ENCODE results near the gene SF3A2.

SF3A2 gene

DNA sequence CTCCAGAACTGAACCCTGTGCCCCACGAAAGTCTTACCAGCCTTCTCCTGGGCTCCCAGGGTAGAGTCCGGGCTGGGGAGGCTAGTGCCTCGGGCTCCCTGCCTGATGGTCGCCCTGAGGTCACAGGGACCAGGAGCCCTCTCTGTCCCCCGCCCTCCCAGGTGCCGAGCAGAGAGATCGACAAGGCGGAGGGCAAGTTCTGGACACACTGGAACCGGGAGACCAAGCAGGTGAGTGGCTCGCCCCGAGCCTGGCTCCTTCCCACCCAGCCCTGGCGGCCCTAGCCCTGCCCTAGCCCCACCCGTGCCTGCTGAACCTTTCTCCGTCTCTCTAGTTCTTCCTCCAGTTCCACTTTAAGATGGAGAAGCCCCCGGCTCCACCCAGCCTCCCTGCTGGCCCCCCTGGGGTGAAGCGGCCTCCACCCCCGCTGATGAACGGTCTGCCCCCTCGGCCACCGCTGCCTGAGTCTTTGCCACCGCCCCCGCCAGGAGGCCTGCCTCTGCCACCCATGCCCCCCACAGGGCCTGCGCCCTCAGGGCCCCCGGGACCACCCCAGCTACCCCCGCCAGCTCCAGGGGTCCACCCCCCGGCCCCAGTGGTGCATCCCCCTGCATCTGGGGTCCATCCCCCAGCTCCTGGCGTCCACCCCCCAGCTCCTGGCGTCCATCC, 10.9 kb downstream of the SF3A2 start:
- TF ChIP-seq, protein P1, sequence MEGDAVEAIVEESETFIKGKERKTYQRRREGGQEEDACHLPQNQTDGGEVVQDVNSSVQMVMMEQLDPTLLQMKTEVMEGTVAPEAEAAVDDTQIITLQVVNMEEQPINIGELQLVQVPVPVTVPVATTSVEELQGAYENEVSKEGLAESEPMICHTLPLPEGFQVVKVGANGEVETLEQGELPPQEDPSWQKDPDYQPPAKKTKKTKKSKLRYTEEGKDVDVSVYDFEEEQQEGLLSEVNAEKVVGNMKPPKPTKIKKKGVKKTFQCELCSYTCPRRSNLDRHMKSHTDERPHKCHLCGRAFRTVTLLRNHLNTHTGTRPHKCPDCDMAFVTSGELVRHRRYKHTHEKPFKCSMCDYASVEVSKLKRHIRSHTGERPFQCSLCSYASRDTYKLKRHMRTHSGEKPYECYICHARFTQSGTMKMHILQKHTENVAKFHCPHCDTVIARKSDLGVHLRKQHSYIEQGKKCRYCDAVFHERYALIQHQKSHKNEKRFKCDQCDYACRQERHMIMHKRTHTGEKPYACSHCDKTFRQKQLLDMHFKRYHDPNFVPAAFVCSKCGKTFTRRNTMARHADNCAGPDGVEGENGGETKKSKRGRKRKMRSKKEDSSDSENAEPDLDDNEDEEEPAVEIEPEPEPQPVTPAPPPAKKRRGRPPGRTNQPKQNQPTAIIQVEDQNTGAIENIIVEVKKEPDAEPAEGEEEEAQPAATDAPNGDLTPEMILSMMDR (IDR thresholded peaks at IDR 0.05; ENCODE audit: low read depth, low read length), result no peak
- in situ Hi-C loops (cut with HindIII; ENCODE audit: low sequenced_read_pairs), result no loop called here
- no peak for DNase-seq (ENCODE audit: low read depth, low spot score)
- no peak overlapping the region for H3K4me3 ChIP-seq (ENCODE audit: low read depth, low read length)

DNA sequence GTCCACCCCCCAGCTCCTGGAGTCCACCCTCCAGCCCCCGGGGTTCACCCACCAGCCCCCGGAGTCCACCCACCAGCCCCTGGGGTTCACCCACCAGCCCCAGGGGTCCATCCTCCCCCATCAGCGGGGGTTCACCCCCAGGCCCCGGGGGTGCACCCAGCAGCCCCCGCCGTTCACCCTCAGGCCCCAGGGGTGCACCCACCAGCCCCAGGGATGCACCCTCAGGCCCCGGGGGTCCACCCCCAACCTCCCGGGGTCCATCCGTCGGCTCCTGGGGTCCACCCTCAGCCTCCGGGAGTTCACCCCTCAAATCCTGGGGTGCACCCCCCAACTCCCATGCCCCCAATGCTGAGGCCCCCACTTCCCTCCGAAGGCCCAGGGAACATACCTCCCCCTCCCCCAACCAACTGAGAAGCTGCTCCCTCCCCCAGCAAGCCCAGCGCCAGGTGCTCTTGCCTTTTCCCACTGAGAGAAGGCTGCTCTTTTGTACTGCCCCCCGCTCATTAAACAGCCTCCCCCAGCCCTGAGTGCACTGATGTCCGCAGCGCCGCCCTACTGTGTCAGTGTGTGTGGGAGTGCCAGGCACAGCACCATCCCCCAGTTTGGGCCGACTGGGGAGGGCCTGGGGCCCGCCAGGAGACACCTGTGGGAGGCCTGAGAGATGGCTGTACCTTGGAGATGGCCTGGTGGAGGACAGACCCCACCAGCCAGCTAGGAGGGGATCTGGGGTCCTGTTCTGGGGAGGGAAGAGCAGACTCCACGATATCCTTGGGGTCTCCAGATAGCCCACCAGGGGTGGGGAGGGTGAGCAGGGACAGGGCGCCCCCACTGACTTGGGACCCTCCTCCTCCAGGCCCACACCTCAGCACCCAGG, 11.7 kb downstream of the SF3A2 start:
- DNase-seq (ENCODE audit: low read depth, low spot score), result no peak
- TF ChIP-seq, protein P1 (IDR thresholded peaks at IDR 0.05; ENCODE audit: low read depth, low read length), result no peak
- in situ Hi-C loops (cut with HindIII; ENCODE audit: low sequenced_read_pairs), result no loop called here
- no peak overlapping the region for H3K4me3 ChIP-seq (ENCODE audit: low read depth, low read length)

DNA sequence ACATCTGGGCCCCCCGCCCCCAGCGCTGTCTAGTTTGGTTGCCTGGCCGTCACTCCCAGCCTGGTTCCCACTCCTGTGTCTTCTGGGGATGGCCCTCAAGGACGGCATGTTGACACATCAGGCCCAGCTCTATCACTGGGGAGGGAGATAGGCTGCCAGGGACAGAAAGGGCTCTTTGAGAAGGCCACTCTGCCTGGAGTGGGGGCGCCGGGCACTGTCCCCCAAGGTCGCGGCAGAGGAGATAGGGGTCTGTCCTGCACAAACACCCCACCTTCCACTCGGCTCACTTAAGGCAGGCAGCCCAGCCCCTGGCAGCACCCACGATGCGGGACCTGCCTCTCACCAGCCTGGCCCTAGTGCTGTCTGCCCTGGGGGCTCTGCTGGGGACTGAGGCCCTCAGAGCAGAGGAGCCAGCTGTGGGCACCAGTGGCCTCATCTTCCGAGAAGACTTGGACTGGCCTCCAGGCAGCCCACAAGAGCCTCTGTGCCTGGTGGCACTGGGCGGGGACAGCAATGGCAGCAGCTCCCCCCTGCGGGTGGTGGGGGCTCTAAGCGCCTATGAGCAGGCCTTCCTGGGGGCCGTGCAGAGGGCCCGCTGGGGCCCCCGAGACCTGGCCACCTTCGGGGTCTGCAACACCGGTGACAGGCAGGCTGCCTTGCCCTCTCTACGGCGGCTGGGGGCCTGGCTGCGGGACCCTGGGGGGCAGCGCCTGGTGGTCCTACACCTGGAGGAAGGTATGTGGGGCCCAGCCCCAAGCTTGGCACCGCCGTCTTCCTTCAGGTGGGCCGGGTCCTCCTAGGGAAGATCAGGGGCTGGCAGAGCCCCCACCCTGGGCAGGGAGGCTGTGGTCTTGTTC, 12.6 kb downstream of the SF3A2 start, which contains the start of gene AMH:
Gene AMH (plus strand): TSS at position 314 of the 857 bp plus-strand sequence. CDS start 10 bp downstream, at position 324.
- no peak for DNase-seq (ENCODE audit: low read depth, low spot score)
- in situ Hi-C loops (cut with HindIII; ENCODE audit: low sequenced_read_pairs), result no loop called here

GRCh38 chr19:2249880-2250765, 13.5 kb downstream of the SF3A2 start:
- no peak overlapping the region for H3K4me3 ChIP-seq (ENCODE audit: low read depth, low read length)

More for the DNA sequence above, 12.6 kb downstream of the SF3A2 start, which contains the start of gene AMH:
- H3K4me3 ChIP-seq (ENCODE audit: low read depth, low read length), result no peak within 1 kb of the TSS
- TF ChIP-seq, protein P1 (IDR thresholded peaks at IDR 0.05; ENCODE audit: low read depth, low read length), result no peak

DNA sequence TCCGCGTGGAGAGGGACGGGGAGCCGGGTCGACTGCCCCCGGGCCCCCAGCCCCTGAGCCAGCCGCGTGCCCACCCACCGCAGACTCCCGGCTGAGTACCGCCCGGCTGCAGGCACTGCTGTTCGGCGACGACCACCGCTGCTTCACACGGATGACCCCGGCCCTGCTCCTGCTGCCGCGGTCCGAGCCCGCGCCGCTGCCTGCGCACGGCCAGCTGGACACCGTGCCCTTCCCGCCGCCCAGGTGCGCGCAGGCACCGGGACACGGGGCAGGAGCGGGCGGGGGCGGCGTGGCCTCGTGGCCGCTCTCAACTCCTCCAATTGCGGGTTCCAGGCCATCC, 14.1 kb downstream of the SF3A2 start:
- no peak for DNase-seq (ENCODE audit: low read depth, low spot score)
- TF ChIP-seq, protein P1 (IDR thresholded peaks at IDR 0.05; ENCODE audit: low read depth, low read length), result no peak
- no peak overlapping the region for H3K4me3 ChIP-seq (ENCODE audit: low read depth, low read length)
- in situ Hi-C loops (cut with HindIII; ENCODE audit: low sequenced_read_pairs), result no loop called here

More at GRCh38 chr19:2249880-2250765, 13.5 kb downstream of the SF3A2 start:
- TF ChIP-seq, protein P1 (IDR thresholded peaks at IDR 0.05; ENCODE audit: low read depth, low read length), result no peak
- in situ Hi-C loops (cut with HindIII; ENCODE audit: low sequenced_read_pairs), result no loop called here
- no peak for DNase-seq (ENCODE audit: low read depth, low spot score)
